H1 (cell line): ENCODE results near the gene GULP1. TPM values are rescaled to one million over a fixed set of nuclear protein-coding genes. Genes with fewer than 3 reads are reported as not detected.

Experiments used
- ASH2L ChIP-seq: fragments of 200-600, 300-600 bp; sonication (generic); IDR thresholded peaks from one replicate; pipeline ENCODE4 v1.7.1; 2017; ENCODE audit warnings: low read length
- RXRA ChIP-seq: IDR thresholded peaks from 2 replicates; pipeline ENCODE4 v1.6.1; 2011; ENCODE audit warnings: low read depth, mild to moderate bottlenecking, low read length, moderate library complexity; ENCODE audit not compliant: insufficient read depth
- TEAD4 ChIP-seq: IDR thresholded peaks from 2 replicates; pipeline ENCODE4 v1.6.1; 2012; ENCODE audit warnings: low read depth, low read length, inconsistent platforms, mixed read lengths
- polyA plus RNA-seq, 7 experiments: library from polyadenylated mRNA; depleted of rRNA in 3 of 7; stranded (reverse) in 5 of 7; unstranded in 2 of 7; fragments of >200 nt in 5 of 7; fragments of 200-250 nt in 2 of 7; gene quantifications; 1 replicate in 5 of 7; 2 replicates in 1 of 7; 4 replicates in 1 of 7; pipeline versions ENCODE4 v1.2.1 to v1.2.3, GENCODE V29; 2011 to 2013; ENCODE audit warnings: missing spikeins in 2 of 7, mixed read lengths in 2 of 7
- total RNA-seq: library from RNA; stranded (reverse); fragmentation: NEBNext Ultra II Directional; extraction: Animal tissue kit (Norgen Biotek cat#: 25700); gene quantifications from 2 replicates; pipeline ENCODE4 v1.2.1, GENCODE V29; 2021

Gene GULP1
- total and polyA plus RNA-seq, 2 of the 8 experiments (the other 6 are each of a cell fraction or from before 2014, with no cell fraction given), result 69.7 to 139 TPM

DNA sequence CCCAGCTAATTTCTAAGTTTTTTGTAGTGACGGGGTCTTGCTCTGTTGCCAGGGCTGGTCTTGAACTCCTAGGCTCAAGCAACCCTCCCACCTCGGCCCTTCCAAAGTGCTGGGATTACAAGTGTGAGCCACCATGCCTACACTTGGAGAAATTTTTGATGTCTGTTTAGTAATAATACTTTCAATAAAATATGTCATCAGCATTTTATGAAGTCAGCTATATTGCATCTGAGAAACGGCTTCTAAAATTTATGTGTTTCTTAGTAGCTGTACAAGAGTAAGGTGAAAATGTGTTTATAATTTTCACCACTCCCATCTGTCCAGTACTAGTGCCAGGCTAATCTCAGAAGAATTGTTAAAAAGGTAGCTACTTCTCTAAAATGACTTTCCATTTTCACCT is 46.8 kb downstream of the GULP1 start (continued):
- no peak for TF ChIP-seq ASH2L
- no peak for TF ChIP-seq TEAD4
- no peak for TF ChIP-seq RXRA
